SK-N-SH treated with all-trans-retinoic acid at 6 μM for 48 hours (cell line): ENCODE results near the gene DYNLRB1.
A peak's percentile ranks its signal among the peaks of the same experiment; 100 is the strongest.

ENCODE experiments used
- ATAC-seq: fragments of 200-7000 bp; cut with Tn5 transposase; 3 replicates; pipeline ENCODE4 v1.9.1; 2020; ENCODE audit warnings: mild to moderate bottlenecking, moderate library complexity
- ARNTL ChIP-seq: fragments of 450-650 bp; formaldehyde crosslinking; IDR thresholded peaks from 2 replicates; pipeline ENCODE4 v1.5.0; 2020; ENCODE audit warnings: low read depth, mild to moderate bottlenecking, moderate library complexity, borderline replicate concordance
- CREB5 ChIP-seq: fragments of 250-450 bp; sonication (Bioruptor Pico); IDR thresholded peaks from 2 replicates; pipeline ENCODE4 v1.5.1; 2020; ENCODE audit warnings: low read depth, mild to moderate bottlenecking, moderate library complexity
- CSDC2 ChIP-seq: fragments of 250-450 bp; sonication (Bioruptor Pico); IDR thresholded peaks from 2 replicates; pipeline ENCODE4 v1.5.0; 2020; ENCODE audit warnings: mild to moderate bottlenecking, moderate library complexity
- CSRNP3 ChIP-seq: fragments of 250-450 bp; sonication (Bioruptor Pico); IDR thresholded peaks from 2 replicates; pipeline ENCODE4 v1.5.1; 2021; ENCODE audit warnings: mild to moderate bottlenecking, moderate library complexity
- ESRRG ChIP-seq: fragments of 250-450 bp; sonication (Bioruptor Pico); IDR thresholded peaks from 2 replicates; pipeline ENCODE4 v1.6.1; 2021; ENCODE audit warnings: mild to moderate bottlenecking
- ISL1 ChIP-seq: fragments of 250-450 bp; sonication (Bioruptor Pico); IDR thresholded peaks from 2 replicates; pipeline ENCODE4 v2.1.2; 2022; ENCODE audit warnings: mild to moderate bottlenecking, moderate library complexity
- OSR1 ChIP-seq: fragments of 250-450 bp; sonication (Bioruptor Pico); IDR thresholded peaks from 2 replicates; pipeline ENCODE4 v1.8.0; 2022; ENCODE audit warnings: moderate library complexity, mild to moderate bottlenecking, inconsistent platforms
- POU6F1 ChIP-seq: fragments of 250-450 bp; sonication (Bioruptor Pico); IDR thresholded peaks from 2 replicates; pipeline ENCODE4 v1.8.0; 2021; ENCODE audit warnings: low read depth, mild to moderate bottlenecking, moderate library complexity, borderline replicate concordance
- PPARA ChIP-seq: fragments of 250-450 bp; sonication (Bioruptor Pico); IDR thresholded peaks from 2 replicates; pipeline ENCODE4 v1.5.0; 2020; ENCODE audit warnings: mild to moderate bottlenecking, borderline replicate concordance
- SNAI2 ChIP-seq: fragments of 250-450 bp; sonication (Bioruptor Pico); IDR thresholded peaks from 2 replicates; pipeline ENCODE4 v1.5.0; 2020; ENCODE audit warnings: mild to moderate bottlenecking, moderate library complexity
- TCF4 ChIP-seq: fragments of 250-450 bp; sonication (Bioruptor Pico); IDR thresholded peaks from 2 replicates; pipeline ENCODE4 v1.8.0; 2021; ENCODE audit warnings: mild to moderate bottlenecking, moderate library complexity, borderline replicate concordance
- TOX ChIP-seq: fragments of 250-450 bp; sonication (Bioruptor Pico); IDR thresholded peaks from 2 replicates; pipeline ENCODE4 v1.8.0; 2021; ENCODE audit warnings: mild to moderate bottlenecking, moderate library complexity, borderline replicate concordance
- TSHZ2 ChIP-seq: fragments of 250-450 bp; sonication (Bioruptor Pico); IDR thresholded peaks from 2 replicates; pipeline ENCODE4 v1.5.0; 2020; ENCODE audit warnings: mild to moderate bottlenecking, moderate library complexity
- ZC3H10 ChIP-seq: fragments of 250-450 bp; sonication (Bioruptor Pico); IDR thresholded peaks from 2 replicates; pipeline ENCODE4 v1.5.1; 2021; ENCODE audit warnings: mild to moderate bottlenecking, moderate library complexity
- ZFP3 ChIP-seq: fragments of 250-450 bp; sonication (Bioruptor Pico); IDR thresholded peaks from 2 replicates; pipeline ENCODE4 v1.5.0; 2020; ENCODE audit warnings: mild to moderate bottlenecking, moderate library complexity
- ZFP30 ChIP-seq: fragments of 450-650 bp; formaldehyde crosslinking; IDR thresholded peaks from 2 replicates; pipeline ENCODE4 v1.5.0; 2022; ENCODE audit warnings: mild to moderate bottlenecking, moderate library complexity
- ZNF8 ChIP-seq: fragments of 450-650 bp; formaldehyde crosslinking; IDR thresholded peaks from 2 replicates; pipeline ENCODE4 v1.5.0; 2020; ENCODE audit warnings: mild to moderate bottlenecking, moderate library complexity

The DYNLRB1 gene

DNA sequence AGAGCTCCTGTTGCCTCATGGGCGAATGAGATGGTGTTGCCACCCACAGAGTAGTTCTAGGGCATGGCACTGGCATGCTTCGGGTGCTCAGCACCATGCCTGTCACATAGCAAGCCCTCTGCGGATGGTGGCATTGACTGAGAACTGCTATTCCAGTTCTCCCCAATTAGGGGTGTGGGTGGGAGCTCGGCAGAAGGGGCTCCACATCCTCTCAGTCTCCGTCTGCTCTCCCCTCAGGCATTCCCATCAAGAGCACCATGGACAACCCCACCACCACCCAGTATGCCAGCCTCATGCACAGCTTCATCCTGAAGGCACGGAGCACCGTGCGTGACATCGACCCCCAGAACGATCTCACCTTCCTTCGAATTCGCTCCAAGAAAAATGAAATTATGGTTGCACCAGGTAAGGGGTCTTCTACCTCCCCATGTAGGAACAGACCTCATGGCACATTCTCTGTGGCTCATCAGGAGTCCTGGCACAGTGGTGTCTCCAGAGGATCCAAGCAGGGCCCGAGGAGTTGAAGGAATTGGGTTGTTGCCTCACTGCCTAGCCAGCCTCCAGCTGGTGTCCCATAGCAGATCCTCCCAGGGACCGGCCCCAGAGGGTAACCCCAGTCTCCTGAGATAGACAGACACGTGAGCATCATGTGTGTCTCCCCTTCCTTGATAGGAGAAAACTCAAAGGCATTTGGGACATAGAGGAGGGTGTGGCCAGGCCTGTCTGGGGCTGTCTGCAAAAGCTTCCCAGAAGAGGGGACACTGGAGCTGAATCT is 18.4 kb downstream of the DYNLRB1 start (continued):
- TF ChIP-seq SNAI2 (CRISPR knock-in tag) (no peak), OSR1 (CRISPR knock-in tag) (no peak), CSRNP3 (CRISPR knock-in tag) (no peak)

DNA sequence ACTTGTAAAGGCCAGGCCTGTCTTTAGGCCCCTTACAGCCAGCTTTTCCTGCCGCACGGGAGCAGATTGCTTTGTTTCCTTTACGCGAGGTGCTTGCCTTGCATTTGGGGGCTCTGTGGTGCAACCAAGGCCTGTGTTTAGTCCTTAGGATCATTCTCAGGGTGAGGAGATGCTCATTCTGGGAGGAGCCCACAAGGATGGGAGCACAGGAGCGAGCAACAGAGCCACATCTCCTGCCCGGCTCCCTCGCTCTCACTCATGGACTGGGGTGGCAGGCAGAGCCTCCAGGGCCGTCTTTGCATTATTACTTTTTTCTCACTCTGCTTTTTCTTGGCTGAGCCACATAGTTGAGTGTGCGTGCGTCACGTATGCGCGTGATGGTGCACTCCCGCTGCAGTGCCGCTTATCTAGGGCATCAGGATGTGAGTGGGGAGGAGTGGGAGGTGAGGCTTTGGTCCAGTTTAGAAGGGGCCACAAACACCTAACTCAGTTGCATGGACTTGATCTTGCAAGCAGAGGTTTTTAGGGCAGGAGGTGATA is 19.1 kb downstream of the DYNLRB1 start:
- TF ChIP-seq TOX (CRISPR knock-in tag): no peak
- no peak for TF ChIP-seq ISL1 (CRISPR knock-in tag)
- TF ChIP-seq CSRNP3 (CRISPR knock-in tag): no peak
- no peak for TF ChIP-seq ARNTL (CRISPR knock-in tag)
- TF ChIP-seq CREB5 (CRISPR knock-in tag): no peak
- TF ChIP-seq ESRRG (CRISPR knock-in tag): no peak
- TF ChIP-seq CSDC2: no peak
- TF ChIP-seq, all 23 proteins: peak for 0
- no peak for ATAC-seq

- ATAC-seq: no peak
- TF ChIP-seq SNAI2 (CRISPR knock-in tag) (no peak), ZC3H10 (CRISPR knock-in tag) (no peak), ESRRG (CRISPR knock-in tag) (no peak)
- TF ChIP-seq, all 23 proteins: peak for 0
These were observed 19.6 kb downstream of the DYNLRB1 start for GRCh38 chr20:34535857-34536256.

- no peak for TF ChIP-seq ISL1 (CRISPR knock-in tag)
- no peak for TF ChIP-seq POU6F1
- peak; percentile 41; the same call in 2 of the 3 replicates for ATAC-seq
These were observed 20.7 kb downstream of the DYNLRB1 start for GRCh38 chr20:34536798-34537394.

- ATAC-seq: no peak
- no peak for TF ChIP-seq ZNF8 (CRISPR knock-in tag)
- no peak for TF ChIP-seq OSR1 (CRISPR knock-in tag)
- no peak for TF ChIP-seq TCF4 (CRISPR knock-in tag)
- TF ChIP-seq TSHZ2 (CRISPR knock-in tag): no peak
- TF ChIP-seq ZFP30 (CRISPR knock-in tag): no peak
- no peak for TF ChIP-seq PPARA (CRISPR knock-in tag)
- no peak for TF ChIP-seq ISL1 (CRISPR knock-in tag)
- no peak for TF ChIP-seq ESRRG (CRISPR knock-in tag)
- no peak for TF ChIP-seq ZFP3 (CRISPR knock-in tag)
These were observed 21.4 kb downstream of the DYNLRB1 start for GRCh38 chr20:34537651-34538050.
